Daoy (cell line): ENCODE data around the gene CFI. TPM values are rescaled to one million over a fixed set of nuclear protein-coding genes. Genes with fewer than 3 reads are reported as not detected.

Source experiments
- DNase-seq: peaks from one replicate; pipeline ENCODE4 v3.0.0-alpha.2; 2015; ENCODE audit warnings: low read depth
- total RNA-seq: library from RNA; depleted of rRNA; stranded (reverse); fragments of >200 nt; shearing (Covaris generic); gene quantifications from 2 replicates; pipeline ENCODE4 v1.2.3, GENCODE V29; 2014; rRNA removed

The CFI gene
- 1.7 and 3.6 TPM in 2 replicates for total RNA-seq

DNA sequence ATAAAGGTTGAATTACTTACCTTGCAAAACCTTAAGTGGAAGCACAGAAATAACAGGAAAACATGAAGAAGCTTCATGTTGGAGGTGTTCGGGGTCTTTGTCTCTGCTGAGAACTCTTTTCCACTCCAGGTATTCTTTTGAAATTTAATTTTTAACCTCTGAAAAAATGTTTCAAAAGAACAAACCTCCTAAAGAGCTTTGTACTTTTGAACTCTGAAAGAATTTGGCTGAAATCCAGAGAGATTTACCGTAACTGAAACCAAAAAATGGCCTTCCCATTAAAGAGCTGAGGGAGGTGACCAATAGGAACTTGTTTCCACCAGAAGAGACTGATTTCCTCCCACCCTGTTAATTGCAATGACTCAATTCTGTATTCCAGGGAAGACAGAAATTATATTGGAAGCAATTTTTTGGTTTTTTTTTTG is at the start of gene CFI:
Gene CFI (minus strand): TSS at position 105 of the 425 bp plus-strand sequence. CDS start 28 bp downstream, at position 77.
- DNase-seq = peak; percentile 52

DNA sequence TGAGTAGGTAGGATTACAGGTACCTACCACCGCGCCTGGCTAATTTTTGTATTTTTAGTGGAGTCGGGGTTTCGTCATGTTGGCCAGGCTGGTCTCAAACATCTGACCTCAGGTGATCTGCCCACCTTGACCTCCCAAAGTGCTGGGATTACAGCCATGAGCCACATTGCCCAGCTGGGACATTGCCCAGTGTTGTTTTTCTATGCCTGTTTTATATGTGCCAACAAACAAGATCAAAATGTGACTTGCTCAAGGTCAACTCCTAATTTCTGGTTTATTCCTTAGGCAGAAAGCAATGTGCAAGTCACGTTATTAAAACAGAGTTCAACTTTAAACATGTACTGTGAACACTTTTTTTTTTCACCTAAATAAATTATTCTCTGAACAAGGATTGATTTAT is 48.8 kb upstream of the CFI start:
- DNase-seq = no peak

DNA sequence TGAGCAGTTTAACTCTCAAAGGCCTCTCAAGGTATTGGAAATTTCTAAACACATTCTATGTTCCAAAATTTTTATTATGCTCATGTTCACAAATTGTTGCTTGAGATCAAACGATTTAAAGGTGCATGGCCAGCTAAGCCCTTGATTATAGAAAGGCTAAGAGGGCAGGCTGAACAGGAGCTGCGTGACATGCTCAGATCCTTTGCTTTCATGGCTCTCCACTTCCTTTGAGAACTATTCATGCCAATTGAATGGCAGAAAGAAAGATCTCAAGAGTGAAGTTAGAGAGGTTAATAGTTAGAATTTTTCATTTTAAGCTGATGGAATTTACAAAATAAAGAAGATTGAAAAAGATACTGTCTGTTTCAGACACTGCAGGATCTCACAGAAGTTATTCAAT is 46.7 kb upstream of the CFI start:
- DNase-seq = no peak

DNA sequence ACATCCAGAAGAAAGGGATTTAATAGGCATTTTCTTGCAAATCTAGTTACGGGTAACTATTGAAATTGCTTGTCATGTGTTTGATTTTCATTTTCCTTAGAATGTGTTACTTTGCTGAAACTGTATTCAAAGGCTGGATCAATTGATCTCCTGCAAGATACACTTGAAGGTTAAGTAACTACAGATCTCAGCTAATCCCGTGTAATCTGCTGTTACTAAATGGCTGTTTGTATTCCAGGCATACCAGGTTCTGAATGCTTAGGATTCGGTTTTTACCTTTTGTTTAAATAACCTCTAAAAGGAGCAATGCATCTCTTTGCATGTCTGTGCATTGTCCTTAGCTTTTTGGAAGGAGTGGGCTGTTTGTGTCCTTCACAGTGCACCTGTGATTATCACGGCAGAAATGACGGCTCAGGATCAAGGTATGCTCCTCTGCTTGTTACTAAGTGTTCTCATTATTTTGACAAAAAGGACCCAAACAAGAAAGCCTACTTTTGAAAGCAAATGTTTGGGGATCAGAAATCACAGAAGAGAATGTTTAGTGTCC is 46.2 kb upstream of the CFI start, which contains the start of gene LRIT3:
Gene LRIT3 (plus strand): TSS at position 212 of the 547 bp plus-strand sequence. CDS start 95 bp downstream, at position 307.
- DNase-seq = no peak

DNA sequence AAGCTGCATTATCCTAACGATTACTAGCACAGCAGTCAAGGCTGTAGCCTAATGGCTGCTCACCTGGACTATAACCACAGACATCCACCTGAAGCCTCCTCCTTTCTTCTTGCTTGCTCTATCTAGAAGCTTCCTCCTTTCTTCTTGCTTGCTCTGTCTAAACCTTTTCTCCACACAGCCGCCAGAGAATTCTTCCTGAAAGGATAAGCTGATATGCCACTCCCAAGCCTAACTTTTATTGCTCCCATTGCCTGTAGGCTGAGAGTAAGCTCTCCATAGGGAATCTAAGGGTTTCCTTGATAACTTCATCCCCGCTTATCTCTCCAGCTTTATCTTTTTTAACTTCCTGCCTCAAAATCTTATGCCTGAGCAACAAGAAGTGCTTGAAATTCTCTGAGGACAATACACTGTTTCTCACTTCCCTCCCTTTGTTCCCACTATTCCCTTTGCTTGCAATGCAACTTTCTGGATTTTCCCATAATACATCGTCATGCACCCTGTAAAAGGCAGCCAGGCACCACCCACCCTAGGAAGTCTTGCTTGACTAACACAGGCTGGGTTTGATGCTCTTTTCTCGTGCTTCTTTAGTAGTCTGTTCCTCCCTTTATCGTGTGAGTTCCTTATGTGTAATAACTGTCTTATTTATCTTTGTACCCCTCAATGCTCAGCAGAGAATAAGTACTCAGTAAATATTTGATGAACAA is 44.7 kb upstream of the CFI start:
- no peak for DNase-seq

DNA sequence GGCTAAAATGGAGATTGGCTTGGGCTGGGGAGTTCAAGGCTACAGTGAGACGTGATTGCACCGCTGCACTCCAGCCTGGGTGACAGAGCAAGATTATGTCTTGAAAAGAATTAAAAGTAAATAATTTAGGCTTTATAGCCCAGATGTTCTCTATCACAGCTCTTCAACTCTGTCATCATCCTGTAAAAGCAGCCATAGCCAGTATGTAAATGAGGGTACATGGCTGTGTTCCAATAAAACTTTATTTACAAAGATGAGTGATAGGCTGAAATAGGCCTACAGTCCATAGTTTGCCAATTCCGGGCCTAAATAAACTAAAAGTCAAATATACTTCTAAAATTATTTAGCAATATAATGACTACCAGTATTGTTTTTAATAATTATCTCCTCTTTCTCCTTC is 35.2 kb upstream of the CFI start:
- DNase-seq = no peak

DNA sequence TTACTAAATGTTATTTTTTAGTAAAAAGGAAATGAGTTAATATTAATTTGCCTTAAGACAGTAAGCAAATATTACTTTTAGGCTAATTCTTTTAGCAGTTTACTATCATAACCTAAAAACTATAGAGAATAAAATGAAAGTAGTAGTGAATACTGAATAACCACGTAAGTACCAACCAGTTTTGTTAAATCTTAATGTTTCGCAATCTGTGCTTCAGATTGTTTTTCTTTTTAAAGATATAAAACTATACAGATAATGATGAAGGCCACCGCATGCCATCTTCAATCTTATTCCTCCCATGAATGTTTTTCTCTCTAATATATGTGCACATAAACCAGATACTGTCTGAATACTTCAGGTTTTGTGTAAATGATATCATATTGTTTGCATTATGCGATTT is 32.0 kb upstream of the CFI start:
- DNase-seq = no peak

DNA sequence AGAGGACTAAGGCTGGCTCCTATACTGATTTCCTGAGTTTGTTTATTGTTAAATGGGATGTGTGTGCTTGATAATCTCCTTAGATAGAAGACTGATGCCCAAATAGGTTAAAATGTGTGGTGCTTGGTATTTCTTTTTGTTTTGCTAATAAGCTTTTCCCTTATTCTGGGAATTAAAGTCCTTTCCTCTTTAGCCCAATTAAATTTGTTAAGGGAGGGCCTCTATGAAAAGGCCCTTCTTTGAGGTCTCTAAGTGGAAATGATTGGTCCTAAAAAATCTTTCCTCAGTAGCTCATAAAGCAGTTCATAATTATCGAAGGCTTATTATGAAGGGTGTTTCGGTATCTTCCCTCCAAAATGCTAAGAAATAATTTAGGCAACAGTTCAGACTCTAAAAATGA is 25.9 kb upstream of the CFI start, which contains the start of gene RRH:
Gene RRH (plus strand): TSS at position 301 of the 400 bp plus-strand sequence. CDS start 56 bp downstream, at position 357.
- DNase-seq = no peak

DNA sequence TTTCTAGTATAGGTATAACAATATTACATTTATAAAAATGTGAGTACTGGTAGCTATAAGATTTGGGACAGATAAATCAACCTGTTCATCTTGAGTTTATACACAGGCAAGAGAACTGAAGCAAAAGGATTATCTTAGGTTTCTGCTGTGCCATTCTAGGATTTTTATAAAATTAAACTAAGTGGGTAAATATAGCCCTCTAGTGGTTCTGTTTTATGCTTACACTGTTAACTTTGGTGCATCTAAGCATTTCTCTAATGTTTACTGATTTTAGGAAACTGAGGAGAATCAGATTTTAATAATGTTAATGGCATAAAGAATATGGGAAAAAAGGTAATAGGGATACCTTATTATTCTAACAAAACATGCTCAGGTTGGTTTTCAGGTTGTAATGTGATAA is 24.9 kb upstream of the CFI start:
- no peak for DNase-seq

DNA sequence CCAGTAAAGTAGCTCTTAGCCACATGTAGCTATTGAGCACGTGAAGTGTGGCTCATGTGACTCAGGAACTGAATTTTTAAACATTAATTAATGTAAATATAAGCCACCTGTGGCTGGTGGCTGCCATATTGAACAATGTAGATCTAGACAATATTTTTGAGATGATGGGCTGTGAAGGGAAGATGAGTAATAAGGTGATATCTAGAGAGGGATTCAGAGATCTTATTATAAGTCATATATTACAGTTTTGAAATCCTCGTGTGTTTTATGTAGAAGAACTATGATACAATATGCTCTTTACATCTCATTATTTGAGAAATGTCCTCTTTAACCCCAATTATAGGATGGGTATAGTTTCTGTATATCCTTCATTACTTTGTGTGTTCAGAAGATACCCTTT is 19.4 kb upstream of the CFI start:
- no peak for DNase-seq

DNA sequence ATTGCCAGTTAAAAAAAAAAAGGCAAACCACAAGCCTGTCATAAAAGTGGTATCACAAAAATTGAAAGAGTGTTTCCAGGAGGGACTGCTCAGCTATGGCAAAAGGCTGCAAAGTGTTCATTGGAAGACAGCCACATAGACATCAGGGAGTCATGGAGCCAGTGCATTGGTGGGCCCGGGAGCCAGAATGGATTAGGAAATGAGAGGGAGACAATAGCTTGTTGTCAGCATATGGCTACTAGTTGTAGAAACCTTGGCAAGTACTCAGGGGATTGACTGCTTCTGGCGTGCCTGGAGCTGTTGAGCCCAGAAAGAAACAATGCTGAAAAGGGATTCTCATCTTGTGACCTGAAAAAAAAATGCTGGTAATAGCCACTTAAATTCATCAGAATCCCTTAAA is 18.8 kb upstream of the CFI start:
- DNase-seq = no peak

DNA sequence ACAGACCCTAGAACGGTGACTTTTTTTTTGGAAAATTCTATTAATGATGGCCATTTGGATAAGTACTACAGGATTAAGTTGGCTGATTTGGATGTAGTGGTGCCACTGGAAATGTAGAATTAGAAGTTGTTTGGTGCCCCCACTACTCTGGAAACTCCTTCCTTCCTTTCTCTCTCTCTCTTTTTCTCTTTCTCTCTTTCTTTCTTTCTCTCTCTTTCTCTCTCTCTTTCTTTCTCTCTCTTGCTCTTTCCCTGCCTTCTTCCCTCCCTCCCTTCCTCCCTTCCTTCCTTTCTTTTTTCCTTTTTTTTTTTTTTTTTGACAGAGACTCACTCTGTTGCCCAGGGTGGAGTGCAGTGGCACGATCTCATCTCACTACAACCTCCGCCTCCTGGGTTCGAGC is 16.5 kb upstream of the CFI start:
- no peak for DNase-seq

DNA sequence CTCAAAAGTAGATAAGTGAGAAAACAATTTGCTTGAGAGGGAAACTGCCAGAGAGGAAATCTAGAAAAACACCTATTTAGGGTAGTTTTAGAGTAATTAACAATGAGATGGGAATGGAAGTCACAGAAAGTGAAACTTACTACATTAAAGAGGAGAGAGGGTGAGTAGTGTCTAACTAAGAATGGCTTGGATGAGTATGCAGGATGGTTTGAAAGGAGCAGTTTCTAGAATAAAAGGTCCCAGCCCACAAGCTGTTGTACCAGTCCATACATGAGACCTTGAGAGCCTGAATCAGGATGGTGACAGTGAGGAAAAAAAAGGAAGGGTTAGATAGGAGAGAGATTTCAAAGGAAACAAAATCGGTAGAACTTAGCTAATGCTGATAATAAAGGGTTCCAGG is 15.1 kb upstream of the CFI start:
- DNase-seq = no peak

DNA sequence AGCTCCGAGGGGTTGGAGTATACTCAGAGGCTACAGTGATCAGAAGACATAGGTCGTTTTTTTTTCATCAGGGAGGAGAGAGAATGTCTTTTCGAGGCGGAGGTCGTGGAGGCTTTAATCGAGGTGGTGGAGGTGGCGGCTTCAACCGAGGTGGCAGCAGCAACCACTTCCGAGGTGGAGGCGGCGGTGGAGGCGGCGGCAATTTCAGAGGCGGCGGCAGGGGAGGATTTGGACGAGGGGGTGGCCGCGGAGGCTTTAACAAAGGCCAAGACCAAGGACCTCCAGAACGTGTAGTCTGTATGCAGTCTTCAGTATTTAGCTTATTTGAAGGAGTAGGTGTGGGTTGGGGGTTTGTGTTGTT is 14.3 kb upstream of the CFI start:
- DNase-seq = no peak

DNA sequence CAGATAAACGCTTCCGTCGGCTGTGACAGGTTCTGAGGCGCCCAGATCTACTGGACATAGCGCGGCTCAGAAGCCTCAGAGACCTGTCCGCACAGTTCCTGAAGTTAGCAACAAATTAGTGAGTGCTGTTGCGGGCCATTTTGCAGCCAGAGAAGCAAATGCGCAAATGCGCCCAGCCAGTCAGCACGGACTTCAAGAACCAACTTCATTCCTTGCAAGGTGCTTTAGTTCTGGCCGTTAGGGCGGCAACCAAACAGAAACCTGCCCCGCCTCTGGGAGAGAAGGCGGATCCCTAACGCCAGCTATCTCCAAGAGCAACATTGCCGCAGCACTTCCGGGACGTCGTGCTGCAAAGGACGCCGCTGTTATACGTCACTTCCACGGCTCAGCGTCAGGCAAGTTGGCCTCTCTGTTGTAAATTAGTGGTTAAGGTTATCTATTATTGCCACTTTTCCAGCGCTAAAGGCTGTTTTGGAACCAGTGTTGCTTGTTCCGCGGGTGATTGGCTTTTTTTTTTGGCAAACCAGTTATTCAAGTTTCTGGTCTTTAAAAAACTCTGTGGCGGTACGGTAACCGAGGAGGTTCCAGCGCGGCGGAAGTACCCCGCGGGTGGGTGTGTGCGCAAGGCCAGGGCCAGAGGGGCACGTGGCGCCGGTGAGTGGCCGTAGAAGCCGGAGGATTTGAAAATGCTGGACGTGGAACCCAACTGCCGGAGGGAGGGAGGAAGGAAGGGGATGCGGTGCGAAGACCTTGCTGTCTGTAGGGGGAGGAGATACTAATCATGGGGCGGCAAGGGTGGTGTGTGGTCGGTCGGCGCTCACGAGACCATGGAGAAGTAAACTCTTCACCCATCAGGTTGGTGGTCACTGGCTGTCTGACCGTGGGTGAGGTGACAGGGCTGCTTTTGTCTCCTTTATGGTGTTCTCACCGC is 13.6 kb upstream of the CFI start, which contains the start of gene GAR1:
Gene GAR1 (plus strand): TSS at position 612 of the 931 bp plus-strand sequence. CDS start 403 bp downstream, outside the sequence.
- peak; percentile 89 for DNase-seq

DNA sequence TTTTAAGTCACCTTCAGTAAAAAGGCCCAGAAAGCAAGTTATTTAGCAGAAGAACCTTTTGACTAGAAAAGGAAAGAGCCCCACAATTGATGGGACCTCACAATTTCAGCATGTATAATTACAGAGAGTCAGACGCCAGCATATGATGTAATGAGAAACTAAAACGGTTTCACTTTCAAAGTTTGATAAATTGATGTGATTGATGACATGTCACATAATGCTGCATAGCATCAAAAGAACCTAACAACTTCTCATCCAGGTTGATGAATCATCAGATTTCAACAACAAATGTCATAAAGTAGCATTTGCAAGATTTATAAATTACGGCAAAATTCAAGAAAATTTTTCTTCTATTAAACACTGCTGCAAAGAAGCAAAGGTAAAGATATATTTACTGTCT is 9.9 kb upstream of the CFI start:
- DNase-seq = no peak

DNA sequence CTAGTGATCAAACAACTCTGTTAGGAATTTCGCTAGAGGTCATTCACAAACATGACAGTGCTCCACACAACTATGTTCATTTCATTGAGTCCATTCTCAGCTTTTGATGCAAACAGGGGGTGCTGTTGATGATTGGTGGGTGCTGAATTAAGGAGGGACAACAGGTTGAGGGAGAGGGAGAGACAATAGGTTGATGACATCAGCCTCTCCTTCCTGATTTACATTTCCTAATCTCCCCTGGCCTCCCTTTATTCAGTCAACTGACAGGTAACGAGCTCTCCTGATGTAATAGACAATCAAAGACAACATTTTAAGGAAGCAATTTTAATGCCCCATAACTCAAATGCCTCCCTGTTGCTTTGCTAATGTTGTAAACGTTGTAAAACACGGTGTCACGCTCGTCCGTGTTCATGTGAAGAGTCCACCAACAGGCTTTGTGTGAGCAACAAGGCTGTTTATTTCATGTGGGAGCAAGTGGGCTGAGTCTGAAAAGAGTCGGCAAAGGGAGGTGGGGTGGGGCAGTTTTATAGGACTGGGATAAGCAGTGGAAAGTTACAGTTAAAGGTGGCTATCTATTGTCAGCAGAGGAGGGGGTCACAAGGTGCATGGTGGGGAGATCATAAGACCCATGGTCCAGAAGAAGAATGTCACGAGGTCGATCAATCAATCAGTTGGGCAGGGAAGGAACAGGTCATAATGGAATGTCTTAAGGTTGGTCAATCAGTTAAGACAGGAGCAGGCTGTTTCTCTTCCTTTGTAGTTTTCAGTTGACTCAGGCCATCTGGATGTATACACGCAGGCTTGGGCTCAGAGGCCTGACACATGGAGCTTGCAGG is 9.0 kb upstream of the CFI start:
- DNase-seq = no peak

DNA sequence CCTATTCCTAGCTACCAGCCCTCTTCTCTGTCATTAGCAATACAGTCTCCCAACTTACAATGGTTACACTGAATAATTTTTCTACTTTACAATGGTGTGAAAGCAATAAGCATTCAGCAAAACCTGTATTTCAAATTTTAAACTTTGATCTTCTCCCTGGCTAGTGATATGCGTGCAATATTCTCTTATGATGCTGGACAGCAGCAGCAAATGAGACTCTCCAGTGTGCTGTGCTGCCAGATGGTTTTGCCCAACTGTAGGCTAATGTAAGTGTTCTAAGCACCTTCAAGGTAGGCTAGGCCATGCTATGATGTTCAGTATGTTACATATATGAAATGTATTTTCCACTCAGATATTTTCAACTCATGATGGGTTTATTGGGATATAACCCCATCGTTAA is 7.9 kb upstream of the CFI start:
- no peak for DNase-seq

DNA sequence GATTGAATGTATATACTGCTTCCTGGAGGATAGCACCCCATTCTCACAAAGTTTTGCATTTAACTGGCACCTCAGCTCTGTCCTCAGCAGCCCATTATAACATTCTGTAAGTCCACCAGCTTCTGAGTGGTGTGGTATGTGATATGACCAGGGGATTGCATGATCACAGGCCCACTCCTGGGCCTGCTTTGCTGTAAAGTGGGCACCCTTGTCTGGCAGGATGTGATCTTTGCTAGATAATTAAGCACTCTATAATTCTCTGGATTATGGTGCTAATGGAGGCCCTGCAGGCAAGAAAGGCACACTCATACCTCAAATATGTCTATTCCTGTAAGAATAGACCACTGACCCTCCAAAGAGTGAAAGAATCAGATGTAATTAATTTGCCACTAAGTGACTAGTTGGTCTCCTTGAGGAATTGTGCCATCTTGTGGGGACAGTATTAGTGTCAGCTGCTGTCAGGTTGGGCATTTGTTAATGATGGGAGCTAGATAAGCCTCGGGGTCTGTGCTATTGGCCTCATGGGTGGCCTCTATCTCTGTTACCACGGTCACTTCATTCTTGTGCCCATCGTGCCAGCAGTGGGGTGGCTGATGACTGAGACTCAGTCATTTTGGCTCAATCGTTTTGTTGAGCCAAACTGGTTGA is 2.2 kb upstream of the CFI start:
- DNase-seq = peak; percentile 30

DNA sequence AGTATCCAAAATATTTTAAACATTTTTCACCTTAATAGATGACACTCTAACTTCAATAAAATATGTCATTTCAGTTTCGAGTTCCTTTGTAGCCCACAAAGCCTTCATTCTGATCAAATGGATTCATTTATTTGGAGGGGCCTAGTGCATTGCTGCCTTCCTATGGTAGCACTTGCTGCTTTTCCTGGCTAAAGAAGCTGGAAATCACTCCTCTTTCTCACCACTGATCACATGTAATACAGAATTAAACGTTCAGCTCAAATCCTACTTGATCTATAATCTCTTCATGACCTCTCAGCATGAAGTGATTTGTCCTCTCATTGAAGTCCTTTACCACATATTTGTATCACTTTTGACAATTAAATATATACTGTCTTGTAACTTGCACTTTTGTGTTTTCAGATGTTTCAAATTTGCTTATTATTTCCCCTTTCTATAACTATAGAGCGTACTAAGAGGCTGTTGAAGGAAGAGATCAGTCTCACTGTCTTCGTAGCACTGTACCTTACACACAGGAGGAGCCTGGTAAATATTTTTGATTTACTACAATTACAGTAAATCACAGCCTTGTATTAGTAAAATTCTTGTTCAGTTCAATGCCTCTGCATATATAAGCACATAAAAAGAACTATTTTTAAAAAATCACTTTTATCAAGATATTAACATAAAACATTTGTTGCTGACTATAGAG is 555 bp downstream of the CFI start:
- DNase-seq = no peak
